ENCODE measurements around the gene ITIH6. TPM values are rescaled to one million over a fixed set of nuclear protein-coding genes. Genes with fewer than 3 reads are reported as not detected.

The ITIH6 gene
- total RNA-seq, 4 donors from 2014 or later = not detected

GRCh38 chrX:54838583-54838982 is 40.5 kb upstream of the ITIH6 start:
- Histone ChIP-seq H3K9me3 (no peaks in the 10 kb centered on the region), H3K4me3 (no peak overlapping the region), H3K36me3 (no peaks in the 10 kb centered on the region), H3K4me1 (no peaks in the 10 kb centered on the region), H3K27ac (no peak overlapping the region), H3K27me3 (no peaks in the 10 kb centered on the region)
- intact Hi-C loops (cut with DNase I; ENCODE audit: low total_unique reads) = no loop called here
- whole genome bisulfite sequencing, 2 donors (ENCODE audit: low coverage in 1 of 2) = 88% methylated on average over 3 of the region's 3 CpGs; no CpG with 5 or more reads in 1 of the 2 donors
- TF ChIP-seq CTCF (IDR thresholded peaks at IDR 0.05) (no peak), EP300 (IDR thresholded peaks at IDR 0.05; ENCODE audit: low read depth) (no peak), POLR2A (IDR thresholded peaks at IDR 0.05) (no peak), POLR2AphosphoS5 (IDR thresholded peaks at IDR 0.05) (no peak)
- no peak for DNase-seq
- in situ Hi-C loops (cut with MboI; ENCODE audit: low pct_ligation_motif_present in 1 of 4, low pct_unique_long_range_greater_than_20kb in 1 of 4, low sequenced_read_pairs in 3 of 4) = no loop called here

GRCh38 chrX:54826598-54826997 is 28.5 kb upstream of the ITIH6 start:
- intact Hi-C loops (cut with DNase I; ENCODE audit: low total_unique reads) = no loop called here
- WGBS, 2 donors (ENCODE audit: low coverage in 1 of 2) = 73% methylated on average over 4 of the region's 4 CpGs; no CpG with 5 or more reads in 1 of the 2 donors
- Histone ChIP-seq H3K9me3 (no peaks in the 10 kb centered on the region), H3K27ac (no peak overlapping the region), H3K4me3 (no peak overlapping the region), H3K36me3 (no peaks in the 10 kb centered on the region), H3K27me3 (no peaks in the 10 kb centered on the region), H3K4me1 (no peaks in the 10 kb centered on the region)
- TF ChIP-seq CTCF (IDR thresholded peaks at IDR 0.05) (no peak), EP300 (IDR thresholded peaks at IDR 0.05; ENCODE audit: low read depth) (no peak), POLR2A (IDR thresholded peaks at IDR 0.05) (no peak), POLR2AphosphoS5 (IDR thresholded peaks at IDR 0.05) (no peak)
- in situ Hi-C loops (cut with MboI; ENCODE audit: low pct_ligation_motif_present in 1 of 4, low pct_unique_long_range_greater_than_20kb in 1 of 4, low sequenced_read_pairs in 3 of 4) = no loop called here
- DNase-seq = no peak

DNA sequence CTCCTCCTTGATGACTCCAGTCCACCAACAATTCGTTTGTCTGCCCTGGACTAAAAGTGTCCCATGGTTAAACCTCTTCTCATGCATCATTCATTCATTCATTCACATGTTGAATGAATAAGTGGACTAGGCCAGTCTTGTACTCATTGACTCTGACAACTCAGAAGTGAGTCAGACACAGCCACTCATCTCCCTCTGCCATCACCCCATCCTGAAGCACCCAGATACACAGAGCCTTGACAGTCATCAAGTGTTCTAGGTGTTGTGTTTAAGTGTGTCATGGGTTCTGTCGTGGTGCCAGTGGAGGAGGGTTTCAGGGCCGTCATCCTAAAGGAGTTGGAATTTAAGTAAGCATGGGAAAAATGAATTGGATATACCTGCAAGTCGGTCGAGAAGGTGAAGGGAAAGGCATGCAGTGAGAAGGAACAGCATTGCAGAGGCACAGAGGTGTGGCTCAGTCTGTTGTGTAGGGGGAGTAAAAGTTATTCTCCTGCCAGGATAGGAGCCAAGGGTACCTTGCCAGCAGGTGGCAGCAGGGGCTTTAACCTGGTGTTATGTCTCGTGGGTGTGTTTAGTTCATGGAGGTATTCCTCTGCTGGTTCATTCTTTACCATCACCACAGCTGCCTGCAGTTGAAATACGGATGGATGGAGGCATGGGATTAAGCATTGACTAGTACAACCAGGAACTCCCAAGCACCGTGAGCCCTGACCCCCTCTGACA is 27.8 kb upstream of the ITIH6 start:
- no peak for DNase-seq
- Histone ChIP-seq H3K27me3 (no peaks in the 10 kb centered on the region), H3K9me3 (no peaks in the 10 kb centered on the region), H3K27ac (no peak overlapping the region), H3K4me1 (no peaks in the 10 kb centered on the region), H3K36me3 (no peaks in the 10 kb centered on the region), H3K4me3 (no peak overlapping the region)
- TF ChIP-seq CTCF (IDR thresholded peaks at IDR 0.05) (no peak), POLR2AphosphoS5 (IDR thresholded peaks at IDR 0.05) (no peak), POLR2A (IDR thresholded peaks at IDR 0.05) (no peak), EP300 (IDR thresholded peaks at IDR 0.05; ENCODE audit: low read depth) (no peak)
- WGBS, 2 donors (ENCODE audit: low coverage in 1 of 2) = 51% methylated on average over 8 of the region's 8 CpGs; no CpG with 5 or more reads in 1 of the 2 donors
- in situ Hi-C loops (cut with MboI; ENCODE audit: low pct_ligation_motif_present in 1 of 4, low pct_unique_long_range_greater_than_20kb in 1 of 4, low sequenced_read_pairs in 3 of 4) (no loop called here), intact Hi-C loops (cut with DNase I; ENCODE audit: low total_unique reads) (no loop called here)

- DNase-seq = no peak
- no peaks in the 10 kb centered on the region for H3K36me3 ChIP-seq
- no peaks in the 10 kb centered on the region for H3K27me3 ChIP-seq
- WGBS, 2 donors (ENCODE audit: low coverage in 1 of 2) = 75 to 100% methylated on average over 1 to 6 of the region's 8 CpGs
- no peak overlapping the region for H3K4me3 ChIP-seq
- no peaks in the 10 kb centered on the region for H3K9me3 ChIP-seq
- in situ Hi-C loops (cut with MboI; ENCODE audit: low pct_ligation_motif_present in 1 of 4, low pct_unique_long_range_greater_than_20kb in 1 of 4, low sequenced_read_pairs in 3 of 4) (loop anchor here in 2 of 4 donors (25.0 kb wide), 2 partner anchors 187 to 387 kb away; partner anchors contain the start of gene TSR2 (in 1 of the 2)), intact Hi-C loops (cut with DNase I; ENCODE audit: low total_unique reads) (no loop called here)
- no peaks in the 10 kb centered on the region for H3K4me1 ChIP-seq
- TF ChIP-seq CTCF (IDR thresholded peaks at IDR 0.05) = no peak
- TF ChIP-seq POLR2A (IDR thresholded peaks at IDR 0.05) = no peak
- no peak for TF ChIP-seq POLR2AphosphoS5 (IDR thresholded peaks at IDR 0.05)
- H3K27ac ChIP-seq = no peak overlapping the region
Measured at GRCh38 chrX:54824722-54825121, 26.7 kb upstream of the ITIH6 start.

All from transverse colon (tissue), 4 donors.